Measurements from ENCODE around the gene UST.

Gene UST, protein sequence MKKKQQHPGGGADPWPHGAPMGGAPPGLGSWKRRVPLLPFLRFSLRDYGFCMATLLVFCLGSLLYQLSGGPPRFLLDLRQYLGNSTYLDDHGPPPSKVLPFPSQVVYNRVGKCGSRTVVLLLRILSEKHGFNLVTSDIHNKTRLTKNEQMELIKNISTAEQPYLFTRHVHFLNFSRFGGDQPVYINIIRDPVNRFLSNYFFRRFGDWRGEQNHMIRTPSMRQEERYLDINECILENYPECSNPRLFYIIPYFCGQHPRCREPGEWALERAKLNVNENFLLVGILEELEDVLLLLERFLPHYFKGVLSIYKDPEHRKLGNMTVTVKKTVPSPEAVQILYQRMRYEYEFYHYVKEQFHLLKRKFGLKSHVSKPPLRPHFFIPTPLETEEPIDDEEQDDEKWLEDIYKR

DNA sequence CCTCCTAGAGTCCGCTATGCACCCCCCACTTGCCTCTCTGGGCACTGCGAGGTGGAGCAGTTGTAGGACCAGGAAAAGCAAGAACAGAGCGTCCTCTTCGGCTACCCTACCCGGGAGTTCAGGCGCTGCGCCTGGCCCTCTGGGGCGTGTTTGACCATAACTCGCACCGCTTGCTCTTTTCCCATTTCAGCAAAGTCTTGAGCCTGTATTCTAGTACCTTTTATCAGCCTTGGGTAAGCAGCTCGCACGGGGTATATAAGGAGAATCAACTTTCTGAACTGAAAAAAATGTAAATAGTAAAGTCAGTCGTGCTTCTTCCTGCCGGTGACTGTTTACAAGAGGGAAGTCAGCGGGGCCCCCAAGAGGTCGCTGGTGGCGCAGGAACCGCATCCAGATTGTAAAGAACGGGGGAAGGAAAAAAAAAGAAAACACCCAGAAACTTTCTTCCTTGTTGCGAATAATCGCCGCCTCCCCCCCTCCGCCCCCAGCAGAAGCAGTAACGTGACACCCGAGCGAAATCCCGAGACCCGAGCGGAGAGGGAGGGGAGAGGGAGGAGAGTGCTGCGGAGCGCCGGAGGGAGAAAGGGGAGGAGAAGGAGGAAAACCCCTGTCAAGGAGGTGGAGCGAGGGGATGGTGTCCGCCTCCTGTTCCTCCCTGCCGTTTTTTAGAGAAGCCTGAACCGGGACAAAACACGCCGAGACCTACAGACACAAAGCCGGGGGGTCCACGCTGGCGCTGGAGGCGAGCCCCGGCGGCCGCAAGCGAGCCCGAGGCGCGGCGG is at the start of gene UST:
UST (plus strand) TSS at position 668 of the 782 bp plus-strand sequence. CDS start 401 bp downstream, outside the sequence.
- in situ Hi-C loops (cut with MboI; ENCODE audit: low sequenced_read_pairs) = no loop called here

DNA sequence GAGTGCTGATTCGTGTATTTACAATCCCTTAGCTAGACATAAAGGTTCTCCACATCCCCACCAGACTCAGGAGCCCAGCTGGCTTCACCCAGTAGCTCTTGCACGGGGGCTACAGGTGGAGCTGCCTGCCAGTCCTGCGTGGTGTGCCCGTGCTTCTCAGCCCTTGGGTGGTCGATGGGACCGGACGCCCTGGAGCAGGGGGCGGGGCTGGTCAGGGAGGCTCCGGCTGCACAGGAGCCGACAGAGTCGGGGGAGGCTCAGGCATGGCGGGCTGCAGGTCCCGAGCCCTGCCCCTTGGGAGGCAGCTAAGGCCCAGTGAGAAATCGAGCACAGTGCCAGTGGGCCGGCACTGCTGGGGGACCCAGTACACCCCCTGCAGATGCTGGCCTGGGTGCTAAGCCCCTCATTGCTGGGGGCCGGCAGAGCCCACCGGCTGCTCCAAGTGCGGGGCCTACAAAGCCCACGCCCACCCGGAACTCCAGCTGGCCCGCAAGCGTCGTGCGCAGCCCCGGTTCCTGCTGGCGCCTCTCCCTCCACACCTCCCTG is 48.9 kb upstream of the UST start:
- in situ Hi-C loops (cut with MboI; ENCODE audit: low sequenced_read_pairs) = no loop called here

DNA sequence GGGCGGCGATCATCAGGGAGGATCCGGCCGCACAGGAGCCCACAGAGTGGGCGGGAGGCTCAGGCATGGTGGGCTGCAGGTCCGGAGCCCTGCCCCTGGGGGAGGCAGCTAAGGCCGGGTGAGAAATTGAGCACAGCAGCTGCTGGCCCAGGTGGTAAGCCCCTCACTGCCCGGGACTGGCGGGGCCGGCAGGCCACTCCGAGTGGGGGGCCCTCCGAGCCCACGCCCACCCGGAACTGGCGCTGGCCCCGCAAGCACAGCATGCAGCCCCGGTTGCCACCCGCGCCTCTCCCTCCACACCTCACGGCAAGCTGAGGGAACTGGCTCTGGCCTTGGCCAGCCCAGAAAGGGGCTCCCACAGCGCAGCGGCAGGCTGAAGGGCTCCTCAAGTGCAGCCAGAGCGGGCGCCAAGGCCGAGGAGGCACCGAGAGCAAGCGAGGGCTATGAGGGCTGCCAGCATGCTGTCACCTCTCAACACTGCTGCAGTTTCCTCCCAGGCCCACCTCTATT is 48.1 kb upstream of the UST start:
- in situ Hi-C loops (cut with MboI; ENCODE audit: low sequenced_read_pairs) = no loop called here

DNA sequence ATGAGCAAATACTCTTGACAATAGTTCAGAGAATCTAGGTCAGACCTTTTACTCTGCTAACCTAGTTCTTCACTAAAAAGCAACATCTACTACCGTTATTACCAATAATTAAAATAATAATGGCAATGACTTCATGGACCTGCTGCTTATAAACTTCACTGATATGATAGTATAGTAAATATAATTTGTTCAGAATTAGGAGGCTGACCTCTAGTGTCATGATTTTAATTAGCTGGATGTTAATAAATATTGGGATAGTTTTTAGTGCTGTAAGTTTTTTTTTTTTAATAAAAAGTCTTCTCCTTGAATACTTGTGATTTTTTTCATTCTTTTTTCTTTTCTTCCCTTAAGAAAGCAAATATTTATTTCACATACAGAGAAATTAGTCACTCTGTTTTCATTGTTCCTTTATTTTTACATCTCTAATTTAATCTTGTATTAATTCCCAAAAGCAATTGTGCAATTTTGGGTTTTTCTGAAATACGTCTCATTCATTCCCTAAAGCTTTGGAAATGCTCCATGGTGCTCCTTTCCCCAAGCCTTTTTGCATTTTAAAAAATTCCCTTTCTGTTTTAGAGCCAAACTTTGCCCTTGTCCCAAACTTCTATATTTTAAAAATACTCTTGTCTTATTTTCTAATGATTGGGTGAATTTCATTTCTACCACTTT is 46.6 kb upstream of the UST start:
- in situ Hi-C loops (cut with MboI; ENCODE audit: low sequenced_read_pairs) = no loop called here

DNA sequence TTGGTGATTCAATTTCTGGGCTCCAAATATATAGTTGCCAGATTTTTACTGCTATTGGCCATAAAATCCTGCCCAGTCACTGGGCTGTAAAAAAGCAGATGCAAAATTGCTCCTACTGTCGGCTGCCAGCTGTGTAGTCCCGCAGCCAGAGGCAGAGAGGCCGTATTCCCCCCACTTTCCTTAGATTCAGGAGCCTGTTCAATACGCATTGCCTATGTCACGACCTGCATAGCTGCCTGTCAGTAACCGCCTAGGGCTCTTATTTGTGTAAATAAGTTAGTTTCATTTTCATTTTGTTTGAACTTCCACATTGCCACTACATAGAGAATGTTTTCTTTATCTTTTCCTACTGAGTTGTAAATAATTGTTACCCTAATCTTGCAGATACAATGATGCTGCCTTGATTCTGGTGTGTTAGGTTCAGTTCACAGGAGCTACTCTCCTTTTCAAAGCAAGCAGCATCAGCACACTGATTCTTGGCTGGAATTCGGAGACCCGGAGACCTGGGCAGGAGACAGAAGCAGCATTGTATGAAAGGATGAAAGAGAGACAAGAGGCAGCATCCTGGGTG is 46.0 kb upstream of the UST start:
- in situ Hi-C loops (cut with MboI; ENCODE audit: low sequenced_read_pairs) = no loop called here

DNA sequence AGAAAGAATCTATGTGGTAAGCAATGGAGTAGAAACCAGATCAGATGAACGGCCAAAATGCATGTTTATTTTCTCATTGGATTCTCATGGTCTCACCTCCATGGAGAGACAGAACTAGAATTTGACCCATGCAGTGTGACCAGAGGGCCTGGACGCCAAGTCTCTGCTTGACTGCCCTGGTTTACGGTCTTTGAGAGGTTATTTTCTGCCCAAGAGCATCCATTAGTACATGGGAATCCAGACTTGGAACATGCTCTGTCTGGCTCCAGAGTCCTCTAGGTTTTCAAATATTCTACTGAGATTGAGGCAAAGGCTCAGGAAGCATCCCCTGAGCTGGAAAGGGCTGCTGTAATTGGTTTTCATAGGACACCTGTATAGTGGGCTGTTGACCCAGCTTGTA is 45.5 kb upstream of the UST start:
- in situ Hi-C loops (cut with MboI; ENCODE audit: low sequenced_read_pairs) = no loop called here

DNA sequence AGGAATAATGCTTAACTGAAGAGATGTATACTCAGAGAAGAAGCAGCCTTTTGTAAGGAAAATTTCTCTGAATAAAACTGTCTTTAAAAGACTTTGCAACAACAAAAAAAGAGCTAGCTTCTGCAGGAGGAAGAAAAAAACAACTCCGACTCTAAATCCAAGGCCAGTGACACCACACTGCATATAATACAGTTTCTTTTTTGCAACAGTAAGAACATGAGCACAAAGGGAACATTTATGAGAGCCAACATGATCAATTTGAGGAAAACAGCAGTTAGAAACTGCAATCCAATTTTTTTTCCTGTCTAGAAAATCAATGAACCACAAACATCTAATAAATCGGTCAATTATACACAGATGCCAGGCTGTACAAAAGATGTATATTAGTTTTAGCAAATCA is 42.9 kb upstream of the UST start:
- in situ Hi-C loops (cut with MboI; ENCODE audit: low sequenced_read_pairs) = no loop called here

DNA sequence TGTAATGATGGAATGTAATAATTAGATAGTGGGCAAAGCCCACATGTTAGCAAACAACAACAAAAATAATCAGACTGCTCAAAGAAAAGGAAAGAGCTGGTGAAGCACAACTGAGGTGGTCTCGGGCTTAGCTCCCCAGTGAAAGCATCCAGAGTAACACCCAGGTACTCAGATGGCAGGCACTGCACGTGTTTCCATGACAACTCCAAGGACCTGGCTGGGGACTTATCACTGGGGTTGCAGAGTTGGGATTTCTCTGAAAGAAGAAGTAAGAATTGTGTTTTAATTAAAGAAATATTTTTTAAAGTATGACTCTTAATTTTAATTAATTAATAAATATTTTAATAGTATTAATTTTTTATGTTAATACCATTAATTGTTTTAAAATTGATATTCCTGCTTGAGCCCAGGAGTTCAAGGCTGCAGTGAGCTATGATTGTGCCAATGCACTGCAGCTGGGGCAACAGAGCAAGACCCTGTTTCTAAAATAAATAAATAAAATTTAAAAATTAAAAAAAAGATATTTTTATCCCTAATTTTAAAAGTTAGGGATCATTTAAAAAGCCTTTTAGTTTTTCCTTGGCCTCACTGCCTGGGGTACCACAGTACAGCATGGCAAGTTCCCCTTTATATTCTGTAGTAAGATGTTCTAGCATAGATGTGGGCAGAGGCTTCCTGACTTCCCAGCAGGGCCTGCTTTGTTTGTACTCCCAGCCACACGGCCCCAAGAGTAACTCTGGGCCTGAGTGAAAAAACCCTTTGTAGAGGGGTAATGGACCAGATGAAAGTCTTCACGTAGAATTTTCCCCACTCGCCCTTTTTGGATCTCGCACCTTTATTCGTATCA is 42.2 kb upstream of the UST start:
- in situ Hi-C loops (cut with MboI; ENCODE audit: low sequenced_read_pairs) = no loop called here

DNA sequence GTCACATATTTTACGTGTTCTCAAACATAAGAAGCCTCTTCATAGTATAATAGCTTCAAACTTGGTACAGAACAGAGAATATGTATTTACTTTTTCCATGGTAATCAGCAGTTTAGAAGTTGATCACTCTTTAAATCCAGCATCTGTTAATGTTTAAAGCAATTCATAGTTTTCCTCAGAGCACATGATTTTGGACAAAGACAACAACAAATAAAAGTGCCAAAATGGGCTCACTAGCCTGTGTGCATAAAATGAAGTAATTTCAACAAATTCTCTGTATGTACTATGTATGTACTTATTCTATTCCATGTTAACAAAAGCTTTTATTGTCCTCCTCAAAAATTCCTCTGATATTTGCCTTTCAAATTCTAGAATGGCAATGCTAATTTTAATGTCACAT is 38.1 kb upstream of the UST start:
- in situ Hi-C loops (cut with MboI; ENCODE audit: low sequenced_read_pairs) = no loop called here

DNA sequence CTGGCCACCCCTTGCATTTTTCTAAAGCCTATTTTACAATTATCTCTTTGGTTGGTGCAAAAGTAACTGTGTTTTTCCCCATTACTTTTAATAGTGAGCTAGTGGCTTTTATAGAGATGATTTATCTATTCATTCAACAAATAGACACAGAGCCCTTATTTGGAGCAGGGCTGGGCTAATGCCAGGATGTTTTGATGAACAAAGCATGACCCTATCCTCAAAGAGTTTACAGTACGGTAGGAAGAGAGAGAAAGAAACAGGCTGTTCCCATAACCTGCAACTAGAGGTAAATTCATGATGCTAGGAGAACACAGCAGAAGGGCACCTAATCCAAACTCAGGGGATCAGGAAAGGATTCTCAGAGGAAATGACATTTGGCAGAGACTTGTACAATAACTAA is 37.3 kb upstream of the UST start:
- in situ Hi-C loops (cut with MboI; ENCODE audit: low sequenced_read_pairs) = no loop called here

DNA sequence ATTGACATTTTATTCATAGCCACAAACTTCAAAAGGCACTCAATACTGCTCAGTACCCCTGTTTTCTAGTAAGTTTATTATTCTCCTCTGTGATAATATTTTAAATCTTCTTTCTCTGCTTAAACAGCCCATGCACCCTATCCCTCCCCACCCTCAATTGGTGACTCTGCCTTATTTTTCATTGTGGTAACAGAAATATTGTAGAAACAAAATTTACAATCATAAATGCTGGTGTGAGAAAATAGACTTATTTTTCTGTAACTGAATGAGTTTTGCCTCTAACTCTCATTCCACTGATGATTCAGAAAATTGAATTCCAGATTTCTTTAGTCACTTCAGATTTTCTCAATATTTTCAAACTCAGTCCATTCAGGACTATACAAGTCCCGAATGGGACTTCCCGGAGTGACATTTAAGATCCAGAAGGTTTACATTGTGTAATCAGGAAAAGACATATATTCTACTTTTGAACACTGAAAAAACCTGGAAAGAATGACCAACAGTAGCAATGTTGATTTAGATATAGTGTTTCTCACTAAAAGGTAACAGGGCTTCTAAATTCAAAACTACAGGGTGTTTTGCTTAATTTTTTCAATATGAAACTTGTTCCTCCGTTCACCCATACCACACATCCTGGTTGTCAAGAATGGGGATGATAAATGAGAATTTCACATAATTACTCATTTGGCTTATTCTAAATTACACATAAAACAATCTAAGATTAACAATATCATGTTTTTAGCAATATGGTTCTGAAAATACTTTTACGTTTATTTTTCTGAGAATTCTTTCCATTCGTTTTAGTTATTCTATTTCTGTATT is 34.8 kb upstream of the UST start:
- in situ Hi-C loops (cut with MboI; ENCODE audit: low sequenced_read_pairs) = no loop called here

DNA sequence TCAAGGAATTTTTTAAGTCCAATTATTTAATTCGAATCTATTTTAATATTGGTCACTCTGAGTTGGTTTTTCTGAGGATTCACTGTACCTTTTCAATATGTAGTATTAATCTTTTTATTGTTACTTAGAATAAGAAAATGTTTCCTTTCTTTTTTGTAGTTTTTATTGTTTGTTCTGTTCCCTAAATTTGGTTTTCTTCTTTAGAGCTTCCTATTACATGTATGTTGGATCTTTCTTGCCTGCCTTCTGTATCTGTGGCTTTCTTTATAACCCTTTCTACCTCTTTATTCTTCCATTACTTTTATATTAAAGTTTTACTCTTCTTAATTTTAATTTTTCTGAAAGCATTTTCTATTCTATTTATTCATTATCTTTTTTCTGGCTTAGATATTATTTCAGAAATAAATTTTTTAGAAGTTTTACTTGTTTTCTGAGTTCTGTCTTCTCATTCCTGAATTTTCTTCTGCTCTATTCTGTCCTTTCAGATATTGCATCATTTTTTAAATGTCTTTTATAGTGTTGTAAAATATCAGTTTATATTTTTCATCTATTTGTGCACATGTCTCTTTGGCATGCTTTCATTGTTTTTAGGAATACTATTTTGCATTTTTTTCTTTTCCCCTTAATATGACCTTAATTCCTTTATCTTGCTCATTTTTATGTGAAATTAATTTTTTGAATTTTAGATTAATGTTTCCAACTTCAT is 33.6 kb upstream of the UST start:
- in situ Hi-C loops (cut with MboI; ENCODE audit: low sequenced_read_pairs) = no loop called here

DNA sequence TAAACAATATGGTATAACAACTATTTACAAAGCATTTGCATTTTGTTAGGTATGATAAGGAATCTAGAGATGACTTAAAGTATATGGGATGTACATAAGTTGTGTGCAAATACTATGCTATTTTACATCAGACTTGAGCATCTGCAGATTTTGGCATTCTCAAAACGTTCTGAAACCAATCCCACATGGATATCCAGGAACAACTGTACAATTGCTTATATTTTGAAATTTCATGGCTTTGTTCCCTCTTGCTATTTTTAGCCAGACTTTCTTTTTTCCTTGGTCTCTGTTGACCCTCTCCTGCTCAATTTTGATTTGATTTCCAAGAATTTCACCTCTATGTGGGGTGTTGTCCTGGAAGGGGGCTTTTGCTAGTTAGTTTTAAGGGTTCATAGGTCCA is 32.9 kb upstream of the UST start:
- in situ Hi-C loops (cut with MboI; ENCODE audit: low sequenced_read_pairs) = no loop called here

DNA sequence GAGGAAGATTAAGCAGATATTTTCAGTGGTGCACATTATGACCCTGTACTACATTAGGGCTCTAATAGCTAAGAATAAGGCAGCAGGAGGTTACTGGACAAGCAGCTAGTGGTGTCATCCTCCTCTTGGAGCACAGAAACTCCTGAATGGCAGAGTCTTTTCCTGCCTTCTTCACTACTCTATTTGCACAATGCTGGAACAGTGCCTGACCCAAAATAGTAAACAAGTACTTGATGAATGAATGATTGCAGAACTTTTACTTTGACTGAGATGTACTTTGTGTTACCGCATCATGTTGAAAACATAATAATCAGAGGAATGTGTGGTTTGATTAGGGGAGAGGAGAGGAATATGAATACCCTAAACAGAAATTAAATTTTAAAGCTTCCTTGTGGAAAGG is 30.0 kb upstream of the UST start:
- in situ Hi-C loops (cut with MboI; ENCODE audit: low sequenced_read_pairs) = no loop called here

DNA sequence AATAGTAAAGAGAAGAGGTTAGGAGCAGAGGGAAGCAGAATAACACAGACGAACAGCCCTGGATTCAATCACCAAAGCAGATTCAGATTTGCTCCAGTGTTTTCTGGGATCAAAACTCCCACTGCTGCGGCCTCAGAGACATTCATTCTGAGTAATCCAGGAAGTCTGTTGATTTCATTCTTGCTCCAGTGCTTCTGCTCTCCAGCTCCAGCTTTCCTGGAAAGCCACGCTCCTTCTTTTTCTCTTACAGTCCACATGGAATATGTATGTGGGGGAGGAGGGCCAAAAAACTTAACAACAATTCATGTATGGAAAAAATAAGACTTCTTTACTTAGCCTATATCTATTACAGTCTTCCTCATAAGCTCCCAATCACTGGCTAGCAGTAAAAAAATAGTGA is 26.4 kb upstream of the UST start:
- in situ Hi-C loops (cut with MboI; ENCODE audit: low sequenced_read_pairs) = no loop called here

DNA sequence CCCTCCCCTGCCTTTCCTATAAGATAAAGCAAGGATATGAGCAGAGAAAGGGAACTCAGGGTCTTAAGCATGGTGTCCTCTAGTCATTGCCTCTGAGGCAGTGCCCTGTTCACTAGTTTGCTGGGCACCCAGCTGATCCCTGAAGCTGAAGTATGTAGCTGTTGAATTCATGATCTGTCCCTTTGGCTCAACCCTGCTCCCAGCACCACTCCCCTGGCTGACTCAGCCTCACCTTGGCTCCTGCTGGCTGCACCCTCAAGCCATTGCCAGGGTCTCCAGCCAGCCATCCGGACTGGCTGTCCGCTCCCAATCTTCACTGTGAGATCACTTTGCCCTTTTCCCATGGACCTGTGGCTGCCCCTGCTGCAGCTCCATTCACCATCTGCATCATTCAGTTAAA is 25.9 kb upstream of the UST start:
- in situ Hi-C loops (cut with MboI; ENCODE audit: low sequenced_read_pairs) = no loop called here

DNA sequence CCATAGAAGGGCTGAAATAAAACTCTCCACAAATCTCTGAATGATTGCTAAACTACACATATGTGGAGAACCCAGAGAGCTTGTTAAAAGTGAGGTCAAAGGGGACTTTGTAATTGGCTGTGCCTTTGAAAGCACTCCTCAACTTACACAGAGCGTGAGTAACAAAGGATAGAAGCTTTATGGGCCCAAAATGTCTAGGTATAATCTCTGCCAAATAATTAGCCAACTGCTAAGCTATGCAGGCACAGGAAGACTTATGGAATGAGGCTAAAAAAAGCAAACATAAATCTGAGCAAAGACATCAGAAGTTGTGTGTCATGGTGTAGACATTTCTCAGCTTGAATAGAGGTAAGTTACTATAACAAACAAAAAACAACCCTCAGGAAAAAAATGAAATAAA is 23.3 kb upstream of the UST start:
- in situ Hi-C loops (cut with MboI; ENCODE audit: low sequenced_read_pairs) = no loop called here

DNA sequence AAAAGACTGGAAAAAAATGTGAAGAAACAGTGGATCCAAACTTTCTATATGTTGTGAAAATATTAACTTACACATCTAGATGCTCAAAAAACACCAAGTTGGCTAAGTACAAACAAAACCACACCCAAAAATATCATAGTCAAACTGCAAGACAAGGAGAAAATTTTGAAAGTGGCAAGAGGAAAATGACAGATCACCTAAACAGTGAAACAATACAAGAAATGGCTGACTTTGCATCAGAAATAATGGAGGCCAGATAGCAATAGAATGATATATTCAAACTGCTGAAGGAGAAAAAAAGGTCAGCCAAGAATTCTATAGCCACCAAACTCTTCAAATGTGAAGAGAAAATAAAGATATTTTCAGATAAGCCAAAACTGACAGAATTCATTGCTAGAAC is 22.4 kb upstream of the UST start:
- in situ Hi-C loops (cut with MboI; ENCODE audit: low sequenced_read_pairs) = no loop called here

DNA sequence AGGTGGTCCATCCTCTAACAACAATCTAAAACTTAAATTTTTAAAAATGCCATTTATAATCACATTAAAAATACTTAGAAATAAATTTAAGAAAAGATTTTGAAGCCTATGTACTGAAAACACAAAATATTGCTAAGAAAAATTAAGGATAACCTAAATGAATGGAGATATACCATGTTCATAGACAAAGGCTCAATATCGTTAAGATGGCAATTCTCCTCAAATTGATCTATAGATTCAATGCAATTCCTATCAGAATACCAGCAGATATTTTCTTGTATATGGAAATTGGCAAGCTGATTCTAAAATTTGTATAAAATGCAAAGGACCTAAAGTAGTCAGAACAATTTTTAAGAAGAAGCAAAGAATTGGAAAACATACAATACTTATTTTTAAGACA is 19.7 kb upstream of the UST start:
- in situ Hi-C loops (cut with MboI; ENCODE audit: low sequenced_read_pairs) = no loop called here
